NOMO-1 (cell line): ENCODE measurements around the gene RBBP6.
"Not testable (repeated sequence)": the region's sequence is repeated elsewhere in the genome, so short reads cannot be mapped to it uniquely, and the experiment has no call there.

Experiments used
- DNase-seq, 2 experiments: peaks; one replicate each; lab custom pipeline; 2025; ENCODE audit not compliant: unreplicated experiment in 2 of 2; lab: John Stamatoyannopoulos, UW

RBBP6 gene

DNA sequence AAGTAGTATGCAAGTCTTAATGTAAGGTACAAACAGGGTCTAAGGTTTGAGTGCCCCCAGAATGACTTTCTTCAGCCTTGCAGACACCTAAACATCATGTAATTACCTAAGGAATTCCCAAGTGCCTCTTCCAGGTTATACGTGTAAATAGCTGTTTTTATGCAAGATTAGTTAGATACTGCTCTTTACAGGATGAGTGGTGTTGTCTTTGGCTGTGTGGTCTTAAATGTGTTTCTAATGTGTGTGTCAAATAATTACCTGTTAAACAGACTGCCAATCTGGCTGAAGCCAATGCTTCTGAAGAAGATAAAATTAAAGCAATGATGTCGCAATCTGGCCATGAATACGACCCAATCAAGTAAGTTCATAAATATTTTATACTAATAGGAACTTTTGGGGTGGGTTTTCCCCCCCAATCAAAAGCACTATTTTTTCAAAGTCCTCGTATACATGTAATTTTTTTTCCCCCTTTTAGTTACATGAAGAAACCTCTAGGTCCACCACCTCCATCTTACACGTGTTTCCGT lies 16.0 kb downstream of the RBBP6 start:
- no peak for DNase-seq

DNA sequence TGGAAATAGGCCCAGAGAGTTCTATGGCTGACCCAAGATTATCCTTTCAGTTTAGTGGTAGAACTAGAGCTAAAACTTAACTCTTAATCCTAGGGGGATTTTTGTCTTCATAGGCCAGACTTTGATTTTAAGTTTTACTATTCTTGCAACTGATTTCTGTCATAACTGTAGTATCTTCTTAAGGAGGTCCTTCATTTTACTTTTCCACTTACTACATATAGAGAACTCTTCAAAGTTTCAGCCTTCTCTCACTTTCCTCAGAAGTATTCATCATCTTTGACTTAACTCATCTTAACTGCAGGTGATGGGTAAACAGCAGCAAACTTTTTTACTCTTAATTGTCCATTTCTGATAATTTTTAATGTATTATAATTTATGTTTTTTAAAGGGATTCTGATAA lies 23.4 kb downstream of the RBBP6 start:
- no peak for DNase-seq

DNA sequence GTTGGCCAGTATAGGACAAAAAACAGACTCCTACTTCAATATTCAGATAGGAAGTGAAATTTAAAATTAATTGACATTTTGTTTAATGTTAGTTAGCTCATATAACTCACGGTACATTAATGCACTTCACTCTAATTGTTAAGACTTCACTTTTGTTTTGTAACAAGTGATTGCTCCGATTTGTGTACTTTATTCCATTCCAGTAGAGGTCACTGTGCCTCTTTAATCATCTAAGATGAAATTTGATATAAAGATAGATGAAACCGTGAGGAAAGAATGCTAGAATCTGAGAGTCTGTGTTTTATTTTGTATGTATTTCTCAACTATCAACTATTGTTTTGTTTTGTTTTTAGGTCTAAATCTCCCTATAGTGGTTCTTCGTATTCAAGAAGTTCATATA lies 29.0 kb downstream of the RBBP6 start:
- DNase-seq: no peak

DNA sequence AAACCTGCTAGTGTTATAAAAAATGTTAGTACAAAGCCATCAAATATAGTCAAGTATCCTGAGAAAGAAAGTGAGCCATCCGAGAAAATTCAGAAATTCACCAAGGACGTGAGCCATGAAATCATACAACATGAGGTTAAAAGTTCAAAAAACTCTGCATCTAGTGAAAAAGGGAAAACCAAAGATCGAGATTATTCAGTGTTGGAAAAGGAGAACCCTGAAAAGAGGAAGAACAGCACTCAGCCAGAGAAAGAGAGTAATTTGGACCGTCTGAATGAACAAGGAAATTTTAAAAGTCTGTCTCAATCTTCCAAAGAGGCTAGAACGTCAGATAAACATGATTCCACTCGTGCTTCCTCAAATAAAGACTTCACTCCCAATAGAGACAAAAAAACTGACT lies 31.7 kb downstream of the RBBP6 start:
- DNase-seq: no peak

DNA sequence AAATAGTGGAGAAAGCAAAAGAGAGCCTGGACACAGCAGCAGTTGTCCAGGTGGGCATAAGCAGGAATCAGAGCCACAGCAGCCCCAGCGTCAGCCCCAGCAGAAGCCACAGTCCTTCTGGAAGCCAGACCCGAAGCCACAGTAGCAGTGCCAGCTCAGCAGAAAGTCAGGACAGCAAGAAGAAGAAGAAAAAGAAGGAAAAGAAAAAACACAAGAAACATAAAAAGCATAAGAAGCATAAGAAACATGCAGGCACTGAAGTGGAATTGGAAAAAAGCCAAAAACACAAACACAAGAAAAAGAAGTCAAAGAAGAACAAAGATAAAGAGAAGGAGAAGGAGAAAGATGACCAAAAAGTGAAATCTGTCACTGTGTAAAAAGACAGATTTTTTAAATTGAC lies 32.7 kb downstream of the RBBP6 start:
- DNase-seq: no peak

DNA sequence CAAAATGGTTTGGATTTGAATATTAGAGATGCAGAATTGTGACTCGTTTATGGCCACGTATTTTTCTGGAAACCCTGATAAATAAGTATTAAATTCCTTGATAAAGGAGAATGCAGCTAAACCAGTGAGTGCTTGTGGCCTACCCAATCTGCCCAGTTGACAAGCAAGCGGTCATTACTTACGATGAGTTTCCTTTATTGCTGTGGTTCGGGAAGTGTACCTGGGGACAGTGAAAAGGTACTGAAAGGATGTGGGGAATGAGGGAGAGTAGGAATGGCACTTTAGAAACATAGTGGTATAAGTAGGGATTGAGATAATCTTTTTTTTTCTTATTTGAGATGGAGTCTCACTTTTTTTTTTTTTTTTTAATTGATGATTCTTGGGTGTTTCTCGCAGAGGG lies 33.8 kb downstream of the RBBP6 start:
- no peak for DNase-seq

DNA sequence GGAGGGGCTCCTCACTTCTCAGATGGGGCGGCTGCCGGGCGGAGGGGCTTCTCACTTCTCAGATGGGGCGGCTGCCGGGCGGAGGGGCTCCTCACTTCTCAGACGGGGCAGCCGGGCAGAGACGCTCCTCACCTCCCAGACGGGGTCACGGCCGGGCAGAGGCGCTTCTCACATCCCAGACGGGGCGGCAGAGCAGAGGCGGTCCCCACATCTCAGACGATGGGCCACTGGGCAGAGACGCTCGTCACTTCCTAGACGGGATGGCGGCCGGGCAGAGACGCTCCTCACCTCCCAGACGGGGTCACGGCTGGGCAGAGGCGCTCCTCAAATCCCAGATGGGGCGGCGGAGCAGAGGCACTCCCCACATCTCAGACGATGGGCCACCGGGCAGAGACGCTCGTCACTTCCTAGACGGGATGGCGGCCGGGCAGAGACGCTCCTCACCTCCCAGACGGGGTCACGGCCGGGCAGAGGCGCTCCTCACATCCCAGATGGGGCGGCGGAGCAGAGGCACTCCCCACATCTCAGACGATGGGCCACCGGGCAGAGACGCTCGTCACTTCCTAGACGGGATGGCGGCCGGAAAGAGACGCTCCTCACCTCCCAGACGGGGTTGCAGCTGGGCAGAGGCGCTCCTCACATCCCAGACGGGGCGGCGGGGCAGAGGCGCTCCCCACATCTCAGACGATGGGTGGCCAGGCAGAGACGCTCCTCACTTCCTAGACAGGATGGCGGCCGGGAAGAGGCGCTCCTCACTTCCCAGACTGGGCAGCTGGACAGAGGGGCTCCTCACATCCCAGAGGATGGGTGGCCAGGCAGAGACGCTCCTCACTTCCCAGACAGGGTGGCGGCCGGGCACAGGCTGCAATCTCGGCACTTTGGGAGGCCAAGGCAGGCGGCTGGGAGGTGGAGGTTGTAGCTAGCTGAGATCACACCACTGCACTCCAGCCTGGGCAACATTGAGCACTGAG lies 35.4 kb downstream of the RBBP6 start:
- DNase-seq: not testable (repeated sequence)

DNA sequence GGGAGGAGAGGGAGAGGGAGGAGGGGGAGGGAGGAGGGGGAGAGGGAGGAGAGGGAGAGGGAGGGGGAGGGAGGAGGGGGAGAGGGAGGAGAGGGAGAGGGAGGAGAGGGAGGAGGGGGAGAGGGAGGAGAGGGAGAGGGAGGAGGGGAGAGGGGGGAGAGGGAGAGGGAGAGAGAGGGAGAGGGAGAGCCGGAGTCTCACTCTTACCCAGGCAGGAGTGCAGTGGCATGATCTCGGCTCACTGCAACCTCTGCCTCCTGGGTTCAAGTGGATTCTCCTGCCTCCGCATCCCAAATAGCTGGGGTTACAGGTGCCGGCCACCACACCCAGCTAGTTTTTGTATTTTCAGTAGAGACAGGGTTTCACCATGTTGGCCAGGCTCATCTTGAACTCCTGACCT lies 36.4 kb downstream of the RBBP6 start:
- DNase-seq: not testable (repeated sequence)

DNA sequence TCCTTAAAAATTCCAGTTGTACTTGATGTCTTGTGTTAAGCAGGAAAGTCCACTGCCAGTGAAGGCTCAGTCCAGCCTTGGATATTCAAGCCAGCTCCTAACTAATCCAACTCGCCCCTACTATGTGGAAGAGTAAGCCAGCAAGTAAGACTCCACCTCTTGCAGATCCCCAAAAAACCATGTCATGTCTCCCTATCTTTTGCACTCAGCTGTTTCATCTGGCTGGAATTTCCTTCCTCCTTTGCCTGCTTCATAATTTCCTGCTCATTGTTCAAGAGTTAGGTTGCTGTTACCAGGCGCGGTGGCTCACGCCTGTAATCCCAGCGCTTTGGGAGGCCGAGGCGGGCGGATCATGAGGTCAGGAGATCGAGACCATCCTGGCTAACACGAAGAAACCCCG lies 37.8 kb downstream of the RBBP6 start:
- DNase-seq: no peak

DNA sequence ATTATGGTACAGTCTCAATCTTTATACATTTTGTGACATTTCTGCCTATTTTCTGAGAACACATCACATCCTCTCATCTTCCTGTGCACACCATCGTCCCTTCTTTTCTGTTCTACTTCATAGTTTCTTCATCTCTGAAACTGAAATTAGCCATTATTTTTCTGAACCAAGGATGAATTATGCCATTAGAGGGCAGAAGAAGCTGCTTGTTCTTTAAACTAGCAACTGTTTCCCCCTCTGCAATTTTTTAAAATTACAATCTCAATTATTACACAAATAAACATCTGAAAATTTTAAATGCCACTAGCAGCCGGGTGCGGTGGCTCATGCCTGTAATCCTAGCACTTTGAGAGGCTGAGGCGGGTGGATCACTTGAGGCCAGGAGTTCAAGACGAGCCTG lies 41.3 kb downstream of the RBBP6 start:
- no peak for DNase-seq

DNA sequence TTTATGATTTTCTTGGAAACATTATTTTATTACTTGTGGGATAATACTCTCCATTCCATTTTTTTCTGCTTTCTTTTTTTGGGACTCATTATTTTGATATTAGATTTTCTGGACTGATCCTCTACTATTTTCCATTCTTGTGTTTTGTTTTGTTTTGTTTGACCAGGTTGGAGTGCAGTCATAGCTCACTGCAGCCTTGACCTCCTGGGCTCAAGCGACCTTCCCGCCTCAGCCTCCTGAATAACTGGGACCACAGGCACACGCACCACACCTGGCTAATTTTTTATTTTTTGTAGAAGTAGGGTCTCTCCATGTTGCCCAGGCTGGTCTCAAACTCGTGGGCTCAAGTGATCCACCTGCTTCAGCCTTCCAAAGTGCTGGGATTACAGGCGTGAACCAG lies 44.1 kb downstream of the RBBP6 start:
- no peak for DNase-seq

DNA sequence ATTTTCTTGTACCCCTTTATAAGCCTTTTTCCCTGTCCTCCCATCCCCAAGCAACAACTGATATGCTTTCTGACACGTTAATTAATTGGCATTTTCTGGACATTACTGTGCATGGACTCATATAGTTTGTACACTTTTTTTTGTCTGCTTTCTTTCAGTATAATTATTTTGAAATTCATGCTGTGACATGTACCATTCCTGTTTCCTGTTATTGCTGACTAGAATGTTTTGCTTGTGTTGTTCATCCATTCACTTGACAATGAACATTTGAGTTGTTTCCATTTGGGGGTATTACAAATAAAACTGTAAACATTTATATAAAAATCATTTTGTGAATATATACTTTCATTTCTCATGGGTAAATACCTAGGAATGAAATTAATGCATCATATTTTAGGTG lies 50.6 kb downstream of the RBBP6 start:
- no peak for DNase-seq

DNA sequence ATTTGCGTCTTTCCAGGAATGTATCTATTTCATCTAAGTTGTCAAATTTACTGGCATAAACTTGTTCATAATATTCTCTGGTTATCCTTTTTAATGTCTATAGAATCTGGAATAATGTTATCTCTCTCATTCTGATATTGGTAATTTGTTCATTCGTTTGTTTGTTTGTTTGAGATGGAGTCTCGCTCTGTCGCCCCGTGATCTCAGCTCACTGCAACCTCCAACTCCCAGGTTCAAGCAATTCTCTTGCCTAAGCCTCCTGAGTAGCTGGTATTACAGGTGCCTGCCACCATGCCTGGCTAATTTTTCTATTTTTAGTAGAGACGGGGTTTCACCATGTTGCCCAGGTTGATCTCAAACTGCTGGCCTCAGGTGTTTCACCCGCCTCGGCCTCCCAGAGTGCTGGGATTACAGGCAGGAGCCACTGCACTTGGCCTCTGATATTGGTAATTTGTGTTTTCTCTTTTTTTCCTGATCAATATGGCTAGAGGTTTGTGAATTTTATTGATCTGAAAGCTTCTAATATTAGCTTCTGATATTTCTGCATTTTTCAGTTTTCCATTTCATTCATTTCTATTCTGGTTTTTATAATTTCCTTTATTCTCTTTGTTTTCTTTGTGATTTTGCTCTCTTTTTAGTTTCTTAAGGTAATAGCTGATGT lies 59.5 kb downstream of the RBBP6 start:
- DNase-seq: no peak

DNA sequence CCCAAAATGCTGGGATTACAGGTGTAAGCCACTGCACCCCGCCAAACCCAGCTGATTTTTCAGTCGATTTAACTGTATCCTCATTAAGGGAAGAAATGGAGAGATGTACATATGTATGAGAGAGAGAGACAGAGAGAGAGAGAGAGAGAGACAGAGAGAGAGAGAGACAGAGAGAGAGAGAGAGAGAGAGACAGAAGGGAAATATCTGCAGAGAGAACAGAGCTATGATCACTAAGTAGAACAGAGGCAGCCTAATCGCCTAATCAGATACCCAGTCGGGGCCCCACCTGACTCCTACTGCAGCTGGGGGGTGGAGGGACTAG lies 70.0 kb downstream of the RBBP6 start:
- DNase-seq: no peak

DNA sequence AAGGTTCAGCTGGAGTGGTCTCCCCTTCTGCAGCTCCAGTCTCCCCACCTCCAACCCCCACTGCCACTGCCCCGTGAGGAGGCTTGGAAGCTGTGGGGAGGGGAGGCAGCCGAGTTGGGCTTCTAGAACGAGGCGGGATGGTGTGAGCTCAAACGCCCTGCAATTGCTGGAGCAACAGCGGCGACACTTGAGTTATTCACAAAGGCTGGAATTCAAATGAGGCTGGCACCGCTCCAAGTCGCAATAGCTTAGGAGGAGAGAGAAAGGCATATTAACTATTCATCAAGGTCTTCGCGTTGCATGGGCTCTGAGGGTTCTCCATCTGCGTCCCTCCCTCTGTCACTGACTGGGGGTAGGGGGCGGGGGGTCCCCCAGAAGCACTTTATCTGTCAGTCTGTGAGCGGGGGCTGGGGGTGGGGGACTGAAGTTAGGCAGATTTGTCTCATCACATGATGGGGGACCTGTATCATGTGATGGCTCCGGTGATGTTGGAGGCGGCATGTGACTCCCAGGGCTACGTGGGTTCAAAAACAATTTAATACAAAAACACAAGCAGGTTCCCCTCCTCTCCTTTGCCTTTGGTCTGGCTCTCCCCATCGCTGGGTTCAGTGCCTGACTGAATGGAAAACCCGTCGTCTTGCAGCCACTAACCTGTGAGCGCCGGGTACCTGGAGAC lies 70.5 kb downstream of the RBBP6 start:
- no peak for DNase-seq

DNA sequence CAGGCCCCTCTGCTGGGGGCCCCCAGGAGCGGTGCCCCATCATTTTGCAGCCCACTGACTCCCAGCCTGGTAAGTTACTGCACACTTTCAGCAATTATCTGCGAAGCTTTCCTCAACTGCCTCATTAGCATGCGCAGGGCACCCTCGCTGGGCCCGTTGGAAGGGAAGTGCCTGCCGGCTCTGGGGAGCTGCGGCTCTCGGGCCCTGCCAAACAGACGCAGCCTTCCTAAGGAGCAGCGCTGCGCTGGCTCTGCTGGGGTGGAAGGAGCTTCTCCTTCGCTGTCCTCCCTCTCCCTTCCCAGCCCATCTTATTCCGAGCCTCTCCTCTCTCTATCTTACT lies 71.0 kb downstream of the RBBP6 start:
- no peak for DNase-seq

DNA sequence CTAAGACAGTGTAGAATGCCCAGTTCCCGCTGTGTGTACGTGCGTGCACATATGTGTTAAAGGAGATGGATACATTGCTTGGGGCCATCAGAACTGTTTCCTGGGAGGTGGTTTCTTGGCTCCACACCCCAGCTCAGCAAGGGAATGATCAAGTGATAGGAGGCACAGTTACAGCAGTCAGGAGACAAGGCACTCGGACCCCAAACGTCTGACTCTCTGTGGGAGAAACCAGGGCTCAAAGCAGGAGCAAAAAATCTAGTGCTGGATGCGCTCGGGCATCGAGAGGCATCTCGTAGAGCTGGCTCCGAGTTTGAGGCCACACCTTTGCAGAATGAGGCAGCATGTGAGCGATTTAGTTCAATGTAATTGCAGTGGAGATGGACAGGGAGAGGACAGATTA lies 71.9 kb downstream of the RBBP6 start:
- DNase-seq: no peak

DNA sequence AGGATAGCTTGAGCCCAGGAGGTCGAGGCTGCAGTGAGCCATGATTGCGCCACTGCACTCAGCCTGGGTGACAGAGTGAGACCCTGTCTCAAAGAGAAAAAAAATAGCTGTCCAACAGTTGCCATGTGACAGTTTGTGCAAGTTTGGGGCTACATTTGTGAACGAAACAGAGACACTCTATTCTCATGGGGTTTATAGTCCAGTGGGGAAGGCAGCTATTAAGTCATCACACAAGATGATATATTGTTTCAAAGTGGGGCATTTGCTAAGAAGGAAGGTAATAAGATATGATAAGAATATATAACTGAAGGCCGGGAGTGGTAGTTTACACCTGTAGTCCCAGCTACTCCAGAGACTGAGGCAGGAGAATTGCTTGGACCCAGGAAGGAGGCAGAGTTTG lies 73.3 kb downstream of the RBBP6 start:
- no peak for DNase-seq

DNA sequence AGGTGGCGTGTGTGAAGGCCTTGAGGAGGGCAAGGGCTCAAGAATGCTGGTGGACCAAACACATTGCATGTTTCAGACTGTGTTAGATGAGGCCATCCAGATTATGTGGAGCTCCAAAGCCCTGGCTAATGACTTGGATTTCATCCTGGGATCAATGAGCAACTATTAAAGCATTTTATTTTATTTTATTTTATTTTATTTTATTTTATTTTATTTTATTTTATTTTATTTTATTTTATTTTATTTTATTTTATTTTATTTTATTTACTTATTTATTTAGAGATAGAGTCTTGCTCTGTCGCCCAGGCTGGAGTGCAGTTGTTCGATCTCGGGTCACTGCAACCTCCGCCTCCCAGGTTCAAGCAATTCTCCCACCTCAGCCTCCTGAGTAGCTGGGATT lies 73.9 kb downstream of the RBBP6 start:
- DNase-seq: not testable (repeated sequence)

DNA sequence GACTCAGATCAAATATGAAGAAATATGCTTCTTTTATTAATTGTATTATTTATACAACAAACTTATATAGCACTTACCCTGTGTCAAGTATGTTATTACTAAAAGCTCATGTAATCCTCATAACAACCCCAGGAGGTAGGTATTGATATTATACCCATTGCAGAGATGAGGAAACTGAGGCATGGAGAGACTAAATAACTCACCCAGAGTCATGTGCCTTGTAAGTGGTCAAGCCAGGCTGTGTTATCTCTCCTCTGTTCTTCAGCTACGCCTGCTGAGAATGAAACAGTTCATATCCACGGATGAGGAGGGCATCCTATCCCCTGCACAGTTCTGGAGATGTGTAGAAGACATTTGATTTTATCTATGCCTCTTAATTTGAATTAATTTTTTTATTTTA lies 78.1 kb downstream of the RBBP6 start:
- DNase-seq: no peak
